Testis (tissue), 3 donors: ENCODE data around the gene POU2AF1. TPM values are rescaled to one million over a fixed set of nuclear protein-coding genes. Genes with fewer than 3 reads are reported as not detected.
A peak's percentile ranks its signal among the peaks of the same experiment; 100 is the strongest.

Source experiments
- DNase-seq: peaks from one replicate; pipeline ENCODE4 v3.0.0-alpha.2; 2019
- H3K27ac ChIP-seq, 2 donors: fragments of 200-600 bp; sonication (generic); one replicate each; pipeline ENCODE4 v1.5.1; 2019
- H3K27me3 ChIP-seq: fragments of 200-600 bp; sonication (generic); one replicate; pipeline ENCODE4 v1.5.1; 2019
- H3K36me3 ChIP-seq: fragments of 200-600 bp; sonication (generic); one replicate; pipeline ENCODE4 v1.5.1; 2017; ENCODE audit warnings: low read depth; ENCODE audit errors: missing control alignments
- H3K4me1 ChIP-seq: fragments of 200-600 bp; sonication (generic); one replicate; pipeline ENCODE4 v1.5.1; 2019
- H3K4me3 ChIP-seq, 2 donors: fragments of 200-600 bp; sonication (generic); one replicate each; pipeline ENCODE4 v1.5.1; 2017 to 2019
- H3K9me3 ChIP-seq: fragments of 200-600 bp; sonication (generic); one replicate; pipeline ENCODE4 v1.5.1; 2017
- CTCF ChIP-seq, 3 experiments: fragments of 450-650 bp in 2 of 3; fragments of 200-600 bp in 1 of 3; sonication (generic) in 1 of 3; IDR thresholded peaks; one replicate each; pipeline ENCODE4 v1.5.1; 2016 to 2019; ENCODE audit warnings: antibody characterized with exemption in 3 of 3, mild to moderate bottlenecking in 2 of 3, moderate library complexity in 1 of 3
- POLR2A ChIP-seq: fragments of 450-650 bp; IDR thresholded peaks from one replicate; pipeline ENCODE4 v1.6.1; 2017; ENCODE audit warnings: antibody characterized with exemption, mild to moderate bottlenecking, moderate library complexity
- WGBS, 2 donors: methylation state at CpG; one replicate each; pipeline ENCODE4 v1.1.5; 2018; 5-methylcytosine and 5-hydroxymethylcytosine counted together
- intact Hi-C: fragments of 100-400 bp; cut with DNase I; formaldehyde crosslinking; loops from one replicate; pipeline ENCODE4 v1.15.1; 2023; ENCODE audit warnings: low total_unique reads
- polyA plus RNA-seq: library from polyadenylated mRNA; stranded (reverse); fragments of 350-450 nt; fragmentation: Illumina TruSeq; extraction: RNeasy Lipid Tissue Mini Kit (QIAGEN cat#74804); gene quantifications from one replicate; pipeline ENCODE4 v1.2.3, GENCODE V29; 2014; ENCODE audit warnings: low read depth, low replicate concordance; ENCODE audit not compliant: insufficient read depth
- total RNA-seq, 2 donors: library from RNA; depleted of rRNA; stranded (reverse); fragments of >200 nt; gene quantifications; one replicate each; pipeline ENCODE4 v1.2.3, GENCODE V29; 2016

The POU2AF1 gene
- total and polyA plus RNA-seq, 3 donors from 2014 or later = 2.7 to 4.6 (median 2.8) TPM

GRCh38 chr11:111423250-111423615 is 44.2 kb upstream of the POU2AF1 start:
- intact Hi-C loops = loop anchor here (5.0 kb wide), 1 partner anchor 141 kb away; no protein-coding TSS in a partner anchor
- TF ChIP-seq POLR2A (no peak), CTCF (IDR thresholded peaks at IDR 0.05) (no peak)
- WGBS, 2 donors = 63 to 67% methylated on average over 1 of the region's 1 CpG
- Histone ChIP-seq H3K27me3 (no peaks in the 10 kb centered on the region), H3K4me1 (peaks cover 16% of the 10 kb centered on the region), H3K27ac (no peak overlapping the region), H3K36me3 (no peaks in the 10 kb centered on the region), H3K9me3 (no peaks in the 10 kb centered on the region), H3K4me3 (no peak overlapping the region)
- no peak for DNase-seq

- Histone ChIP-seq H3K9me3 (no peaks in the 10 kb centered on the region), H3K4me1 (peaks cover 22% of the 10 kb centered on the region), H3K4me3 (no peak overlapping the region), H3K36me3 (no peaks in the 10 kb centered on the region), H3K27ac (no peak overlapping the region), H3K27me3 (no peaks in the 10 kb centered on the region)
- intact Hi-C loops = loop anchor here (5.0 kb wide), 1 partner anchor 140 kb away; no protein-coding TSS in a partner anchor
- 35 to 56% methylated on average over 7 to 12 of the region's 12 CpGs for WGBS, 2 donors
- DNase-seq = peak; percentile 78
- no peak for TF ChIP-seq POLR2A
- peak; percentile 56 to 68 (median 61) for TF ChIP-seq CTCF (IDR thresholded peaks at IDR 0.05)
These were observed 43.6 kb upstream of the POU2AF1 start for GRCh38 chr11:111422494-111423249.

GRCh38 chr11:111421251-111421650 is 42.2 kb upstream of the POU2AF1 start:
- Histone ChIP-seq H3K9me3 (no peaks in the 10 kb centered on the region), H3K27me3 (no peaks in the 10 kb centered on the region), H3K27ac (no peak overlapping the region), H3K36me3 (no peaks in the 10 kb centered on the region), H3K4me3 (no peak overlapping the region), H3K4me1 (peaks cover 32% of the 10 kb centered on the region)
- DNase-seq = no peak
- WGBS, 2 donors = 95 to 96% methylated on average over 5 of the region's 5 CpGs
- intact Hi-C loops = loop anchor here (5.0 kb wide), 1 partner anchor 139 kb away; no protein-coding TSS in a partner anchor
- TF ChIP-seq CTCF (IDR thresholded peaks at IDR 0.05) (no peak), POLR2A (no peak)

GRCh38 chr11:111419641-111420327 is 40.7 kb upstream of the POU2AF1 start:
- H3K27me3 ChIP-seq = no peaks in the 10 kb centered on the region
- no peaks in the 10 kb centered on the region for H3K9me3 ChIP-seq
- peaks cover 32% of the 10 kb centered on the region for H3K4me1 ChIP-seq
- TF ChIP-seq CTCF (IDR thresholded peaks at IDR 0.05) = no peak
- TF ChIP-seq POLR2A = no peak
- no peaks in the 10 kb centered on the region for H3K36me3 ChIP-seq
- H3K27ac ChIP-seq = no peak overlapping the region
- no peak overlapping the region for H3K4me3 ChIP-seq
- intact Hi-C loops = loop anchor here (5.0 kb wide), 1 partner anchor 137 kb away; no protein-coding TSS in a partner anchor
- 60 to 78% methylated on average over 4 of the region's 5 CpGs for WGBS, 2 donors
- DNase-seq = peak; percentile 28
